Body of pancreas (tissue), 4 donors: Measurements from ENCODE around the gene MISP.

Experiments used
- CTCF ChIP-seq, 7 experiments: fragments of 450-650 bp in 4 of 7; fragments of 200-600 bp in 3 of 7; sonication (generic) in 3 of 7; IDR thresholded peaks; one replicate each; pipeline ENCODE4 v1.5.1; 2016 to 2019; ENCODE audit warnings: antibody characterized with exemption in 7 of 7
- POLR2A ChIP-seq, 3 donors: fragments of 450-650 bp; IDR thresholded peaks; one replicate each; pipeline ENCODE4 v1.6.1; 2016; ENCODE audit warnings: antibody characterized with exemption in 3 of 3, mild to moderate bottlenecking in 2 of 3

- no peak for TF ChIP-seq CTCF (IDR thresholded peaks at IDR 0.05)
- no peak for TF ChIP-seq POLR2A (IDR thresholded peaks at IDR 0.05)
These were observed 10.8 kb upstream of the MISP start for GRCh38 chr19:739998-740715.
